HEK293T (cell line): ENCODE data around the gene IFNA13.

ENCODE experiments used
- CTCF ChIA-PET: fragments of 350-600 bp; formaldehyde crosslinking; extraction: SDS; loops from one replicate; lab custom pipeline; 2021; ENCODE audit warnings: antibody characterized with exemption, inconsistent platforms; lab: Yijun Ruan, JAX
- POLR2A ChIA-PET: fragments of 350-600 bp; formaldehyde crosslinking; extraction: SDS; loops from one replicate; lab custom pipeline; 2020; ENCODE audit warnings: antibody characterized with exemption, inconsistent platforms; lab: Yijun Ruan, JAX
- DNase-seq: peaks from one replicate; pipeline ENCODE4 v3.0.0; 2012; ENCODE audit warnings: mixed read lengths; ENCODE audit errors: extremely low spot score
- ARNT ChIP-seq: fragments of 450-650 bp; IDR thresholded peaks from 2 replicates; pipeline ENCODE4 v1.6.1; 2017; ENCODE audit warnings: mild to moderate bottlenecking
- BHLHE40 ChIP-seq: fragments of 450-650 bp; IDR thresholded peaks from 2 replicates; pipeline ENCODE4 v1.6.1; 2016; ENCODE audit warnings: mild to moderate bottlenecking, moderate library complexity, borderline replicate concordance
- CTBP1 ChIP-seq: fragments of 450-650 bp; IDR thresholded peaks from 2 replicates; pipeline ENCODE4 v1.6.1; 2016; ENCODE audit warnings: borderline replicate concordance
- ELF4 ChIP-seq: fragments of 450-650 bp; IDR thresholded peaks from 2 replicates; pipeline ENCODE4 v1.6.1; 2017; ENCODE audit warnings: antibody characterized with exemption
- FOXA1 ChIP-seq: fragments of 450-650 bp; IDR thresholded peaks from 2 replicates; pipeline ENCODE4 v1.6.1; 2016; ENCODE audit warnings: mild to moderate bottlenecking
- FOXK2 ChIP-seq: fragments of 450-650 bp; IDR thresholded peaks from 2 replicates; pipeline ENCODE4 v1.6.1; 2016; ENCODE audit warnings: mild to moderate bottlenecking
- FOXM1 ChIP-seq: fragments of 450-650 bp; IDR thresholded peaks from 2 replicates; pipeline ENCODE4 v1.6.1; 2017; ENCODE audit warnings: mild to moderate bottlenecking, borderline replicate concordance
- HDGF ChIP-seq: fragments of 450-650 bp; IDR thresholded peaks from 2 replicates; pipeline ENCODE4 v1.6.1; 2017; ENCODE audit warnings: antibody characterized with exemption, borderline replicate concordance
- L3MBTL2 ChIP-seq: fragments of 450-650 bp; conservative IDR thresholded peaks from 2 replicates; pipeline ENCODE4 v1.6.1; 2016; ENCODE audit warnings: mild to moderate bottlenecking
- LEF1 ChIP-seq: fragments of 450-650 bp; IDR thresholded peaks from 2 replicates; pipeline ENCODE4 v1.6.1; 2017; ENCODE audit warnings: mild to moderate bottlenecking, borderline replicate concordance
- NFRKB ChIP-seq: fragments of 450-650 bp; IDR thresholded peaks from 2 replicates; pipeline ENCODE4 v1.6.1; 2016; ENCODE audit warnings: mild to moderate bottlenecking, moderate library complexity
- SP1 ChIP-seq: fragments of 450-650 bp; IDR thresholded peaks from 2 replicates; pipeline ENCODE4 v1.6.1; 2017
- SUZ12 ChIP-seq: fragments of 450-650 bp; IDR thresholded peaks from 2 replicates; pipeline ENCODE4 v1.6.1; 2016; ENCODE audit warnings: mild to moderate bottlenecking
- TARDBP ChIP-seq: fragments of 450-650 bp; IDR thresholded peaks from 2 replicates; pipeline ENCODE4 v1.6.1; 2016
- ZNF384 ChIP-seq: fragments of 450-650 bp; IDR thresholded peaks from 2 replicates; pipeline ENCODE4 v1.6.1; 2016
- TF ChIP-seq, protein P1 (sequence below): fragments of 450-650 bp; IDR thresholded peaks from 2 replicates; pipeline ENCODE4 v1.6.1; 2016

Gene IFNA13

DNA sequence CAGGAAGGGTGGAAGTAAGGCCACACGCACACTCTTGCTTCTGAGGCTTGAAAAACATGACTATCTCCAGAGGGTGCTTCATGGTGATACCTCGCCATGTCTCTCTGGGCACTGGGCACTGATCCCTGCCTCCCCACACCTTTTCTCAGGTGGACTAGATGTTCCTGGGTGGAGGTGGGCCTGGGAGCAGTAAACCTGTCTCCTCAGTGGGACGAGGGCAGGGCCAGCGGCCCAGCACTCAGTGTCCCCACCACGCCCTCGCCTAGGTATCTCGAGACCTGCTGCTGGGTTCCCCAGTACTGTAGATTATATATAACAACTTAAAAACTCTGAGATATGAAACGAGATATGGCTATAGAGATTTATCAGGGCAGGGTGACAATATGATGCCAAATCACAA lies 5.6 kb downstream of the IFNA13 start:
- TF ChIP-seq BHLHE40 (no peak), TARDBP (no peak), FOXA1 (no peak), NFRKB (no peak), ARNT (no peak), ZNF384 (no peak), SUZ12 (no peak), SP1 (no peak), HDGF (no peak), L3MBTL2 (no peak)
- POLR2A ChIA-PET: no interaction called here
- CTCF ChIA-PET: no interaction called here
- DNase-seq: no peak

DNA sequence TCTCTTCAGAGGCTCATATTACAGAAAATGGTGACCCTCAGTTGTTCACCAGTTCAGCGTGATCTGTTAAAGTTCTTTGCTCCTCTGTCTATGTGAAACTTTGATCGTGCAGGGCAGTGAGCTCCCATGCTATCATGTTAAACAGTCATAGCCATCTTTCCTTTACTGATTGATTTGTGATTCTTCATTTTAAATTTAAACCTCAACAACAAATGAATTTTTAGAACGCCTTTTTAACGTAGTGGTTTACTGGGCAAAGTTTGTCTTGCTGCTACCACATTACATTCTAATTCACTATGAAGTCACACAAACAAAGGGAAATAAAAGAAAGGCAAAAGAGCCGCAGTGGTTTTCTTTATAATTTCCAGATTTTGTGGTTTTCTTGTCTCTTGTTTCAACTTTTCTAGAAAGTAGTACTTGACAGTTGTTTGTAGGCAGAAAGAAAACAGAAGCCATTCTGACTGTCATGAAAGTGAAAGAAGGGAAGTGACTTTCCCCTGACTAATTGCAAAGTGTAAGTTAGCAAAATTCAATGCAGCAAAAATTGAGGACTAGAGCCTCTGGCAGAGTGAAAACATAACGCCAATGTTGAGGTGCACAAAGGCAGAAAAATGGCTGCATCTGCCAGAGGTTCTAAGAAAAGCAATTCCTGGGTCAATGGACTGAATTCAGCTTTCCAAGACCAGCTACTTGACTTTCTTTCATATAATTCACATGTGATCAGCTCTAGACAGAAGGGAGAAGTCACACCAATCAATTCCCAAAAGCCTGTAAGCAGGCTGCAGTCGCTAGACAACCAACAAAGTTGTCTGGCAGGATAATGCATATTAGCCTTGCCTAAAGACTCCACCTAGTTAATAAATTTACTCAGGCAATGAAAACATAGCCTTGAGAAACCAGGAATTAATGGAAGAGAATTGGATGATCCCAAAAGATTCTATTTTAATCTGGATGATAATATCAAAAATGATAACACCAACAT lies 10.1 kb downstream of the IFNA13 start:
- DNase-seq: no peak
- TF ChIP-seq LEF1 (no peak), FOXA1 (no peak), TARDBP (no peak), BHLHE40 (no peak), HDGF (no peak), NFRKB (no peak), L3MBTL2 (no peak), SUZ12 (no peak), FOXM1 (no peak), ARNT (no peak), ZNF384 (no peak), SP1 (no peak), CTBP1 (no peak), FOXK2 (no peak), ELF4 (no peak)
- TF ChIP-seq, protein P1, sequence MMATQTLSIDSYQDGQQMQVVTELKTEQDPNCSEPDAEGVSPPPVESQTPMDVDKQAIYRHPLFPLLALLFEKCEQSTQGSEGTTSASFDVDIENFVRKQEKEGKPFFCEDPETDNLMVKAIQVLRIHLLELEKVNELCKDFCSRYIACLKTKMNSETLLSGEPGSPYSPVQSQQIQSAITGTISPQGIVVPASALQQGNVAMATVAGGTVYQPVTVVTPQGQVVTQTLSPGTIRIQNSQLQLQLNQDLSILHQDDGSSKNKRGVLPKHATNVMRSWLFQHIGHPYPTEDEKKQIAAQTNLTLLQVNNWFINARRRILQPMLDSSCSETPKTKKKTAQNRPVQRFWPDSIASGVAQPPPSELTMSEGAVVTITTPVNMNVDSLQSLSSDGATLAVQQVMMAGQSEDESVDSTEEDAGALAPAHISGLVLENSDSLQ: no peak
- CTCF ChIA-PET: no interaction called here
- POLR2A ChIA-PET: no interaction called here

DNA sequence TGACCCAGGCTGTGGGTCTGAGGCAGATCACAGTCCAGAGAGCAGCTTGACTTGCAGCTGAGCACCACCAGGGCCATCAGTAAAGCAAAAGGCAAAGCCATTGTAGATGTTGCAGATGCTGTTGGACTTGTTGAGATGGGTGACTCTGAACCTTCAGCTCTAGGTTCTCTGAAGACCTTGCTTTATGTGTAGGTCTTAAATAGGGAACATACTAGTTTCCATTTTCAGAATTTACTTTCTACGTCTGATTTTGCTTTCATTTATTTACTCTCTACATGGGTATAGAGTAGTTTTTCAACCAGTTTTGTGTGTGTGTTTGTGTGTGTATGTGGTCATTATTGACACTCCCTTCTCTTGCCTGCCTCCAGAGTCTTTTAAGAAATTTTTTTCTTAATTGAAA lies 17.1 kb downstream of the IFNA13 start, which contains the start of gene IFNA6:
IFNA6 (minus strand) TSS at position 101 of the 400 bp plus-strand sequence; CDS start at position 101, 0 bp downstream.
- DNase-seq: no peak
- ChIA-PET POLR2A (no interaction called here), CTCF (no interaction called here)
- no peak for TF ChIP-seq LEF1
- no peak for TF ChIP-seq NFRKB

DNA sequence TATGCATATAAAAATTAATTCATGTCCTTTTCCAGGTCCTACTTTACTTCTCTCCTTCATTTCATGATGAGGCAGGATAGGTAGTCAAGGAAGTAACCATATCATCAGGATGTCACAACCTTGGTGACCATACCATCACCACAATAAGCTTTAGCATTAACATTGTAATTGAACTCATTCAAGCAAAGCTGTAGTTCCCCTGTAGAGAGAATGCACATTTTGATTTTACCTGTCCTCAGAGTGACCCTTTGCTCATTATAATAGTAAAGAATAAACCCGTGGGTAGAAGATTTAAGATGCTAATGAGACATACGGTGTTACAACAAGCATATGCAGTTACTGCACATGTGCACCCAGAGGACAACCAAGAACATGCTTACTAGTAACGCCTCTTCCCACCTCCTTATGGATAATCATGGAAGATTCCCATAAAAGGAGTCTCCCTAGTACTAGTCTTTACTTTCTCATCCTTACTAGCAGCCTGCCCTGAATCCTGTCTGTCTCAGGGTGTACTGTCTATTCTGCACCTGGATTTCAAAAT lies 19.4 kb downstream of the IFNA13 start:
- ChIA-PET CTCF (no interaction called here), POLR2A (no interaction called here)
- no peak for TF ChIP-seq L3MBTL2
- TF ChIP-seq ZNF384: no peak
- TF ChIP-seq LEF1: no peak
- TF ChIP-seq NFRKB: no peak
- no peak for TF ChIP-seq ELF4
- no peak for TF ChIP-seq CTBP1
- TF ChIP-seq SUZ12: no peak
- TF ChIP-seq TARDBP: no peak
- no peak for TF ChIP-seq BHLHE40
- TF ChIP-seq ARNT: no peak
- TF ChIP-seq HDGF: no peak
- no peak for DNase-seq

DNA sequence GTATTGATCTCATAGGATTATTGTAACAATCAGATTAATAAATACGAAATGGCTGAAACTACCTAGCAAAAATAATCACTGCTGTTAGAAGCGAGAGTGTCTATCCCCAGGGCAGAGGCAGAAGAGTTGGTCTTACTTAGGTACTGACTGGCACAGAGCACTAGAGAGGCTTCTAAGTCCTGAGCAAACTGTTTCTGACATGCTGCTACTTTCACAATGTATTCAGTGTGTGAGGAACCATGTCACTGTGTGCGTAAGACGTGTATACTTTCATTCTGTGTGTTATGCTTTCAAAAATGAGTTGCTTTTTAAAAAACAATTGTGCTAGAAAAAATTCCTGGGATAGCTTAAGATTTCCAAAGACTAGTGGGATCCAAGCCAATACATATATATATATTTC lies 27.1 kb downstream of the IFNA13 start:
- POLR2A ChIA-PET: no interaction called here
- CTCF ChIA-PET: no interaction called here
- TF ChIP-seq L3MBTL2 (no peak), FOXK2 (no peak), SUZ12 (no peak), ARNT (no peak)
- TF ChIP-seq, protein P1: no peak

DNA sequence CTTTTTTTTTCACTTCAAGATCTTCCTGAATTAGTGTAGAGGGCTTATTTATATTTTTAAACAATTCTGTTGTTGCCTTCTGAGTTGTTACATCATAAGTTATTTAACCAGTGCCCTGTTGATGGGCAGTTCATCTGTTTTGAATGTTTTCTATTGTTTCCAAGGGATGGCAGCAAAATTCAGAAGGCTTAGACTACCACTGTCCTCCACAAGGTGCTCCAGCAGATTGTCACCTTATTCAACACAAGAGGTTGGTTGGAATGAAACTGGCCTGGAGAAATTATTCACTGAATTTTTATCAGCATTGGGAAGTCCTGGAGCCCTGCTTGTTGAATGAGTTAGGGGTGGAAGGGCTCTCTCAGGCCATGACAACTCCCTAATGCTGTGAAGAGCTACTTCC lies 31.4 kb downstream of the IFNA13 start:
- POLR2A ChIA-PET: no interaction called here

More for the DNA sequence above, 27.1 kb downstream of the IFNA13 start:
- no peak for DNase-seq

More for the DNA sequence above, 31.4 kb downstream of the IFNA13 start:
- DNase-seq: no peak
- CTCF ChIA-PET: no interaction called here
- TF ChIP-seq SUZ12 (no peak), CTBP1 (no peak), ARNT (no peak), FOXM1 (no peak), LEF1 (no peak), SP1 (no peak)
